Smooth muscle cell (in vitro differentiated cells): Measurements from ENCODE around the gene FRRS1L. TPM values are rescaled to one million over a fixed set of nuclear protein-coding genes. Genes with fewer than 3 reads are reported as not detected.

ENCODE experiments used
- DNase-seq: peaks from one replicate; lab custom pipeline; 2025; ENCODE audit not compliant: unreplicated experiment; lab: John Stamatoyannopoulos, UW
- H2AFZ ChIP-seq: fragments of 200-600 bp; sonication (generic); 2 replicates; pipeline ENCODE4 v1.6.0; 2016; ENCODE audit warnings: antibody characterized with exemption, low read depth, mild to moderate bottlenecking
- H3F3A ChIP-seq: fragments of 200-600 bp; sonication (generic); 2 replicates; pipeline ENCODE4 v1.6.0; 2017; ENCODE audit warnings: antibody characterized with exemption, low read depth
- H3K27ac ChIP-seq: fragments of 200-600 bp; sonication (generic); 2 replicates; pipeline ENCODE4 v1.5.1; 2016; ENCODE audit warnings: low read depth, mild to moderate bottlenecking
- H3K27me3 ChIP-seq: fragments of 200-600 bp; sonication (generic); 2 replicates; pipeline ENCODE4 v1.6.1; 2016; ENCODE audit warnings: low read depth, mild to moderate bottlenecking
- H3K36me3 ChIP-seq: fragments of 200-600 bp; sonication (generic); 2 replicates; pipeline ENCODE4 v1.5.1; 2016; ENCODE audit warnings: low read depth
- H3K4me1 ChIP-seq: fragments of 200-600 bp; sonication (generic); 2 replicates; pipeline ENCODE4 v1.5.1; 2016; ENCODE audit warnings: low read depth
- H3K4me2 ChIP-seq: fragments of 200-600 bp; sonication (generic); 2 replicates; pipeline ENCODE4 v1.6.0; 2016; ENCODE audit warnings: mild to moderate bottlenecking
- H3K4me3 ChIP-seq: fragments of 200-600 bp; sonication (generic); 2 replicates; pipeline ENCODE4 v1.5.1; 2016; ENCODE audit warnings: mild to moderate bottlenecking
- H3K79me2 ChIP-seq: fragments of 200-600 bp; sonication (generic); 2 replicates; pipeline ENCODE4 v1.6.0; 2016; ENCODE audit warnings: low read depth, mild to moderate bottlenecking
- H3K9ac ChIP-seq: fragments of 200-600 bp; sonication (generic); 2 replicates; pipeline ENCODE4 v1.6.0; 2016; ENCODE audit warnings: low read depth
- H3K9me3 ChIP-seq: fragments of 200-600 bp; sonication (generic); replicated peaks from 2 replicates; pipeline ENCODE4 v1.5.1; 2016; ENCODE audit warnings: low read depth
- H4K20me1 ChIP-seq: fragments of 200-600 bp; sonication (generic); 2 replicates; pipeline ENCODE4 v1.6.0; 2016; ENCODE audit warnings: low read depth
- WGBS: methylation state at CpG from one replicate; pipeline ENCODE4 v1.1.7; 2016; ENCODE audit warnings: low lambda C conversion rate; 5-methylcytosine and 5-hydroxymethylcytosine counted together
- polyA plus RNA-seq: library from polyadenylated mRNA; unstranded; fragments of >200 nt; fragmentation: Nextera tagmentation; extraction: Ambion mirVana; gene quantifications from 2 replicates; pipeline ENCODE4 v1.2.1, GENCODE V29; 2016
- total RNA-seq: library from RNA; depleted of rRNA; stranded (reverse); fragments of >200 nt; gene quantifications from 2 replicates; pipeline ENCODE4 v1.2.3, GENCODE V29; 2014
- TF ChIP-seq, protein P1 (sequence below): fragments of 200-600 bp; sonication (generic); IDR thresholded peaks from 2 replicates; pipeline ENCODE4 v1.5.1; 2017; ENCODE audit warnings: borderline replicate concordance, mild to moderate bottlenecking, antibody characterized with exemption; ENCODE audit not compliant: insufficient read depth, poor library complexity, severe bottlenecking

FRRS1L gene
- total RNA-seq = 0.09 and 0.36 TPM in 2 replicates
- polyA plus RNA-seq = 0.74 TPM in 1 of 2 replicates, not detected in the other

- TF ChIP-seq, protein P1, sequence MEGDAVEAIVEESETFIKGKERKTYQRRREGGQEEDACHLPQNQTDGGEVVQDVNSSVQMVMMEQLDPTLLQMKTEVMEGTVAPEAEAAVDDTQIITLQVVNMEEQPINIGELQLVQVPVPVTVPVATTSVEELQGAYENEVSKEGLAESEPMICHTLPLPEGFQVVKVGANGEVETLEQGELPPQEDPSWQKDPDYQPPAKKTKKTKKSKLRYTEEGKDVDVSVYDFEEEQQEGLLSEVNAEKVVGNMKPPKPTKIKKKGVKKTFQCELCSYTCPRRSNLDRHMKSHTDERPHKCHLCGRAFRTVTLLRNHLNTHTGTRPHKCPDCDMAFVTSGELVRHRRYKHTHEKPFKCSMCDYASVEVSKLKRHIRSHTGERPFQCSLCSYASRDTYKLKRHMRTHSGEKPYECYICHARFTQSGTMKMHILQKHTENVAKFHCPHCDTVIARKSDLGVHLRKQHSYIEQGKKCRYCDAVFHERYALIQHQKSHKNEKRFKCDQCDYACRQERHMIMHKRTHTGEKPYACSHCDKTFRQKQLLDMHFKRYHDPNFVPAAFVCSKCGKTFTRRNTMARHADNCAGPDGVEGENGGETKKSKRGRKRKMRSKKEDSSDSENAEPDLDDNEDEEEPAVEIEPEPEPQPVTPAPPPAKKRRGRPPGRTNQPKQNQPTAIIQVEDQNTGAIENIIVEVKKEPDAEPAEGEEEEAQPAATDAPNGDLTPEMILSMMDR = no peak
- WGBS = 21% methylated on average over 17 of the region's 86 CpGs
- Histone ChIP-seq H3K27ac (no peak within 1 kb of the TSS), H3K27me3 (peaks cover 42% of the 10 kb centered on the region), H3K9ac (no peak within 1 kb of the TSS), H3K79me2 (no peaks in the 10 kb centered on the region), H3K4me1 (no peaks in the 10 kb centered on the region), H3F3A (no peaks in the 10 kb centered on the region), H2AFZ (peak within 1 kb of the TSS; percentile 49), H3K4me3 (peak within 1 kb of the TSS; percentile 45), H3K4me2 (peak within 1 kb of the TSS; percentile 82), H3K36me3 (no peaks in the 10 kb centered on the region), H3K9me3 (no peaks in the 10 kb centered on the region), H4K20me1 (no peaks in the 10 kb centered on the region)
- DNase-seq = no peak
Measured at GRCh38 chr9:109166771-109167601, at the start of gene FRRS1L. FRRS1L (minus strand) TSS chr9:109167249; CDS start chr9:109167138, 111 bp downstream.

DNA sequence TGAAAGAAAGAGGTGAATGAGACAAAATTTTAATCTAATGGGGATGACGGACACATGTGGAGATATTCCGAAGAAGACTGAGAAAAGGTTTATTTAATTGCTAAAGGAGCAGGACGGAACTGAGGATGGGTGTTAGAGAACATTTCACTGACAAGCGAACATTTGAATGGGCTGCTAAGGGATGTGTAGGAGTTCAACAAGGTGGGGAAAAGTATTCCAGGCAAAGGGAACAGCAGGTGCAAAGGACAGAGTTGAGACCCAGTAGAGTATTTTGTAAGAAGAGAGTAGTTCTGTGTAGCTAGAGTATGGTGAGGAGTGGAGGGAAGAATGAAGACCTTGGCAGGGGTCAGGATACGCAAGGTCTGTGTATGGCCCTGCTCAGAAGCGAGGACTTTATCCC lies 47.4 kb upstream of the FRRS1L start:
- no peaks in the 10 kb centered on the region for H3F3A ChIP-seq
- no peaks in the 10 kb centered on the region for H3K4me1 ChIP-seq
- no peaks in the 10 kb centered on the region for H3K79me2 ChIP-seq
- H3K4me2 ChIP-seq = no peak overlapping the region
- 95% methylated on average over 6 of the region's 6 CpGs for WGBS
- H3K9me3 ChIP-seq = no peaks in the 10 kb centered on the region
- H2AFZ ChIP-seq = no peak overlapping the region
- H3K27ac ChIP-seq = no peak overlapping the region
- H4K20me1 ChIP-seq = no peaks in the 10 kb centered on the region
- H3K36me3 ChIP-seq = no peaks in the 10 kb centered on the region
- TF ChIP-seq, protein P1 = no peak
- DNase-seq = no peak
- no peak overlapping the region for H3K9ac ChIP-seq
- H3K4me3 ChIP-seq = no peak overlapping the region
- no peaks in the 10 kb centered on the region for H3K27me3 ChIP-seq

- Histone ChIP-seq H3K9me3 (no peaks in the 10 kb centered on the region), H3K4me1 (no peaks in the 10 kb centered on the region), H2AFZ (no peak overlapping the region), H3K27me3 (no peaks in the 10 kb centered on the region), H3K79me2 (no peaks in the 10 kb centered on the region), H3K9ac (no peak overlapping the region), H4K20me1 (no peaks in the 10 kb centered on the region), H3K36me3 (no peaks in the 10 kb centered on the region), H3K4me3 (no peak overlapping the region), H3K27ac (no peak overlapping the region), H3K4me2 (no peak overlapping the region), H3F3A (no peaks in the 10 kb centered on the region)
- TF ChIP-seq, protein P1 = no peak
- no peak for DNase-seq
- 78% methylated on average over 11 of the region's 11 CpGs for WGBS
Measured at GRCh38 chr9:109213285-109214121, 46.5 kb upstream of the FRRS1L start.
